Heart left ventricle (tissue), 13 donors: ENCODE data around the gene PKLR.
"Not testable (repeated sequence)": the region's sequence is repeated elsewhere in the genome, so short reads cannot be mapped to it uniquely, and the experiment has no call there.

Experiments used
- POLR2A ChIP-seq, 2 donors: fragments of 450-650 bp; IDR thresholded peaks; one replicate each; pipeline ENCODE4 v1.6.1; 2017; ENCODE audit warnings: antibody characterized with exemption in 2 of 2, mild to moderate bottlenecking in 2 of 2, moderate library complexity in 2 of 2
- TF ChIP-seq, protein P1 (sequence below), 12 donors: fragments of 200-600 bp; sonication (generic) in 4 of 12; IDR thresholded peaks; one replicate each; pipeline versions ENCODE4 v1.5.0 to v1.8.0; 2018 to 2022; ENCODE audit warnings: antibody characterized with exemption in 12 of 12, mild to moderate bottlenecking in 5 of 12
- donor health status: ischemic (EF 13 %, LVEDD 7.1; RV severe dilation, severe dysfunction).
- donor health status: DM: no; HTN: yes; CAD: no.
- donor health status: DM: no; HTN: no; CAD: no.
- donor health status: ischemic (EF 25% LVEDD 6.9; RV normal size, moderate dysfunction).
- donor health status: ischemic (EF 25% LVEDD 5.7; RV mildly dilated, moderate dysfunction).
- donor health status: ischemic (EF 35%, LVEDD 5.7; RV mildly dilated, moderate dysfunction).
- donor health status: nonischemic (EF 11% LVEDD 7.7; RV severe dilation, severe dysfunction).
- donor health status: DM: yes; HTN: yes; CAD: no.
- donor health status: PGD.
- donor health status: ischemic (EF 29% LVEDD 5.4; RV normal size, mild dysfunction).
- donor health status: nonischemic (EF 23%, LVEDD 6.1; RV moderate dilation, normal function).

GRCh38 chr1:155291006-155291405, 10.2 kb downstream of the PKLR start:
- not testable (repeated sequence) for TF ChIP-seq POLR2A (IDR thresholded peaks at IDR 0.05)
- TF ChIP-seq, protein P1, sequence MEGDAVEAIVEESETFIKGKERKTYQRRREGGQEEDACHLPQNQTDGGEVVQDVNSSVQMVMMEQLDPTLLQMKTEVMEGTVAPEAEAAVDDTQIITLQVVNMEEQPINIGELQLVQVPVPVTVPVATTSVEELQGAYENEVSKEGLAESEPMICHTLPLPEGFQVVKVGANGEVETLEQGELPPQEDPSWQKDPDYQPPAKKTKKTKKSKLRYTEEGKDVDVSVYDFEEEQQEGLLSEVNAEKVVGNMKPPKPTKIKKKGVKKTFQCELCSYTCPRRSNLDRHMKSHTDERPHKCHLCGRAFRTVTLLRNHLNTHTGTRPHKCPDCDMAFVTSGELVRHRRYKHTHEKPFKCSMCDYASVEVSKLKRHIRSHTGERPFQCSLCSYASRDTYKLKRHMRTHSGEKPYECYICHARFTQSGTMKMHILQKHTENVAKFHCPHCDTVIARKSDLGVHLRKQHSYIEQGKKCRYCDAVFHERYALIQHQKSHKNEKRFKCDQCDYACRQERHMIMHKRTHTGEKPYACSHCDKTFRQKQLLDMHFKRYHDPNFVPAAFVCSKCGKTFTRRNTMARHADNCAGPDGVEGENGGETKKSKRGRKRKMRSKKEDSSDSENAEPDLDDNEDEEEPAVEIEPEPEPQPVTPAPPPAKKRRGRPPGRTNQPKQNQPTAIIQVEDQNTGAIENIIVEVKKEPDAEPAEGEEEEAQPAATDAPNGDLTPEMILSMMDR (IDR thresholded peaks at IDR 0.05) = not testable (repeated sequence)
